LHCN-M2 (cell line): Measurements from ENCODE around the gene NCEH1. TPM values are rescaled to one million over a fixed set of nuclear protein-coding genes. Genes with fewer than 3 reads are reported as not detected.
A peak's percentile ranks its signal among the peaks of the same experiment; 100 is the strongest.
"Not testable (repeated sequence)": the region's sequence is repeated elsewhere in the genome, so short reads cannot be mapped to it uniquely, and the experiment has no call there.

Source experiments
- DNase-seq: peaks from one replicate; pipeline ENCODE4 v3.0.0-alpha.2; 2012; ENCODE audit warnings: low read depth
- total RNA-seq: library from RNA; depleted of rRNA; stranded (reverse); fragments of >200 nt; gene quantifications from 2 replicates; pipeline ENCODE4 v1.2.3, GENCODE V29; 2014

The NCEH1 gene
- total RNA-seq, 1 experiment from 2014 or later = 85.8 TPM

- DNase-seq = peak; percentile 68
Observed at GRCh38 chr3:172707967-172708366, 2.9 kb downstream of the NCEH1 start.

- no peak for DNase-seq
Observed at GRCh38 chr3:172707030-172707429, 3.8 kb downstream of the NCEH1 start.

- DNase-seq = no peak
Observed at GRCh38 chr3:172705170-172705569, 5.7 kb downstream of the NCEH1 start.

GRCh38 chr3:172704001-172704400 is 6.9 kb downstream of the NCEH1 start:
- DNase-seq = no peak

- DNase-seq = not testable (repeated sequence)
Observed at GRCh38 chr3:172702731-172703130, 8.1 kb downstream of the NCEH1 start.

- DNase-seq = no peak
Observed at GRCh38 chr3:172702256-172702655, 8.6 kb downstream of the NCEH1 start.

- no peak for DNase-seq
Observed at GRCh38 chr3:172701751-172702150, 9.1 kb downstream of the NCEH1 start.

GRCh38 chr3:172700936-172701455 is 9.9 kb downstream of the NCEH1 start:
- no peak for DNase-seq

GRCh38 chr3:172700256-172700655 is 10.6 kb downstream of the NCEH1 start:
- DNase-seq = no peak

- DNase-seq = no peak
Observed at GRCh38 chr3:172699031-172699430, 11.8 kb downstream of the NCEH1 start.

- no peak for DNase-seq
Observed at GRCh38 chr3:172698631-172699030, 12.2 kb downstream of the NCEH1 start.

GRCh38 chr3:172697558-172697957 is 13.3 kb downstream of the NCEH1 start:
- DNase-seq = no peak

GRCh38 chr3:172696357-172696756 is 14.5 kb downstream of the NCEH1 start:
- DNase-seq = no peak

GRCh38 chr3:172694573-172695246 is 16.2 kb downstream of the NCEH1 start:
- DNase-seq = no peak

GRCh38 chr3:172692751-172693338 is 18.0 kb downstream of the NCEH1 start:
- no peak for DNase-seq

- DNase-seq = no peak
Observed at GRCh38 chr3:172690936-172691335, 19.9 kb downstream of the NCEH1 start.

- DNase-seq = no peak
Observed at GRCh38 chr3:172688588-172688987, 22.3 kb downstream of the NCEH1 start.

- DNase-seq = peak; percentile 85
Observed at GRCh38 chr3:172687501-172687900, 23.4 kb downstream of the NCEH1 start.

- DNase-seq = peak; percentile 58
Observed at GRCh38 chr3:172685331-172686214, 25.3 kb downstream of the NCEH1 start.

- DNase-seq = peak; percentile 65
Observed at GRCh38 chr3:172680684-172681083, 30.2 kb downstream of the NCEH1 start.

- no peak for DNase-seq
Observed at GRCh38 chr3:172679599-172679998, 31.3 kb downstream of the NCEH1 start.

GRCh38 chr3:172678068-172678467 is 32.8 kb downstream of the NCEH1 start:
- DNase-seq = peak; percentile 29
